K562 (cell line): ENCODE results near the gene DAPK2. TPM values are rescaled to one million over a fixed set of nuclear protein-coding genes. Genes with fewer than 3 reads are reported as not detected.
A peak's percentile ranks its signal among the peaks of the same experiment; 100 is the strongest.

Experiments used
- ATF7 ChIP-seq: fragments of 450-650 bp; IDR thresholded peaks from 2 replicates; pipeline ENCODE4 v1.7.1; 2014; ENCODE audit warnings: mild to moderate bottlenecking, moderate library complexity
- BCOR ChIP-seq: fragments of 450-650 bp; IDR thresholded peaks from 2 replicates; pipeline ENCODE4 v1.6.1; 2016
- CEBPG ChIP-seq, 3 experiments: fragments of 200-800 bp in 1 of 3; sonication (Bioruptor generic) in 1 of 3; sonication (generic) in 1 of 3; formaldehyde crosslinking in 1 of 3; IDR thresholded peaks in 2 of 3; conservative IDR thresholded peaks in 1 of 3; 2 replicates each; pipeline versions ENCODE4 v1.6.1 to v1.8.0; 2016 to 2022; ENCODE audit warnings: missing compliant biosample characterization in 2 of 3, missing genetic modification characterization in 2 of 3, mild to moderate bottlenecking in 1 of 3, missing genetic modification reagents in 1 of 3
- DIDO1 ChIP-seq: fragments of 450-650 bp; IDR thresholded peaks from 2 replicates; pipeline ENCODE4 v1.6.1; 2016; ENCODE audit warnings: low read depth, missing biosample characterization, missing genetic modification characterization
- ETS2 ChIP-seq: IDR thresholded peaks from 2 replicates; pipeline ENCODE4 v1.6.1; 2016; ENCODE audit warnings: borderline replicate concordance, missing genetic modification characterization, mild to moderate bottlenecking, moderate library complexity, missing compliant biosample characterization; ENCODE audit not compliant: poor library complexity, severe bottlenecking
- FOXA1 ChIP-seq: fragments of 450-650 bp; IDR thresholded peaks from 2 replicates; pipeline ENCODE4 v1.6.1; 2016; ENCODE audit warnings: mild to moderate bottlenecking, borderline replicate concordance
- HDAC1 ChIP-seq, 2 experiments: fragments of 450-650 bp; IDR thresholded peaks; 2 replicates each; pipeline ENCODE4 v1.6.1; 2016 to 2017; ENCODE audit warnings: inconsistent platforms in 1 of 2, mild to moderate bottlenecking in 1 of 2, moderate library complexity in 1 of 2
- HMGN3 ChIP-seq: IDR thresholded peaks from 2 replicates; pipeline ENCODE4 v1.6.1; 2011; ENCODE audit warnings: borderline replicate concordance, low read depth, mild to moderate bottlenecking, mixed read lengths, low read length; ENCODE audit not compliant: insufficient read length; ENCODE audit errors: extremely low read depth
- ID3 ChIP-seq, 2 experiments: fragments of 250-450 bp in 1 of 2; fragments of 450-650 bp in 1 of 2; sonication (Bioruptor Pico) in 1 of 2; IDR thresholded peaks; 2 replicates each; pipeline versions ENCODE4 v1.6.1 to v1.8.0; 2016 to 2021; ENCODE audit warnings: mild to moderate bottlenecking in 2 of 2, moderate library complexity in 2 of 2, missing compliant biosample characterization in 1 of 2, missing genetic modification characterization in 1 of 2
- KAT7 ChIP-seq: sonication (generic); formaldehyde crosslinking; IDR thresholded peaks from 2 replicates; pipeline ENCODE4 v1.8.0; 2022; ENCODE audit warnings: missing genetic modification reagents, mild to moderate bottlenecking, borderline replicate concordance
- NCOA4 ChIP-seq: fragments of 450-650 bp; IDR thresholded peaks from 2 replicates; pipeline ENCODE4 v1.6.1; 2018; ENCODE audit warnings: mild to moderate bottlenecking; ENCODE audit not compliant: partially characterized antibody
- POLR2AphosphoS2 ChIP-seq: IDR thresholded peaks from 2 replicates; pipeline ENCODE4 v1.6.1; 2012; ENCODE audit warnings: low read length, improper control_type of control experiment
- POU5F1 ChIP-seq: fragments of 150-350 bp; IDR thresholded peaks from 2 replicates; pipeline ENCODE4 v1.6.1; 2014; ENCODE audit warnings: borderline replicate concordance, low read length, low read depth, mild to moderate bottlenecking; ENCODE audit not compliant: partially characterized antibody
- RBM34 ChIP-seq: fragments of 200-400 bp; formaldehyde crosslinking; IDR thresholded peaks from 2 replicates; pipeline ENCODE4 v1.6.1; 2018; ENCODE audit warnings: low read length, borderline replicate concordance; ENCODE audit not compliant: insufficient read depth
- SIN3A ChIP-seq, 2 experiments: fragments of 150-350 bp in 1 of 2; IDR thresholded peaks; 2 replicates each; pipeline ENCODE4 v1.6.1; 2011 to 2016; ENCODE audit warnings: borderline replicate concordance in 2 of 2, low read depth in 2 of 2, low read length in 2 of 2, mild to moderate bottlenecking in 2 of 2, moderate library complexity in 2 of 2; ENCODE audit not compliant: control insufficient read depth in 1 of 2
- SRF ChIP-seq, 2 experiments: fragments of 250-450, 450-650 bp in 1 of 2; sonication (Bioruptor Pico) in 1 of 2; sonication (generic) in 1 of 2; formaldehyde crosslinking; IDR thresholded peaks; 2 replicates each; pipeline versions ENCODE4 v1.5.0 to v1.5.1; 2020 to 2022; ENCODE audit warnings: mild to moderate bottlenecking in 1 of 2, missing genetic modification reagents in 1 of 2
- STAT5A ChIP-seq: IDR thresholded peaks from 2 replicates; pipeline ENCODE4 v1.6.1; 2012; ENCODE audit warnings: low read length, inconsistent platforms, borderline replicate concordance
- THRAP3 ChIP-seq: fragments of 450-650 bp; IDR thresholded peaks from 2 replicates; pipeline ENCODE4 v1.6.1; 2016; ENCODE audit warnings: mild to moderate bottlenecking, inconsistent platforms, borderline replicate concordance
- TRIM28 ChIP-seq: fragments of 450-650 bp; IDR thresholded peaks from 2 replicates; pipeline ENCODE4 v1.6.1; 2017
- ZFP36 ChIP-seq: fragments of 150-350 bp; IDR thresholded peaks from 2 replicates; pipeline ENCODE4 v1.6.1; 2018; ENCODE audit warnings: low read length, low read depth; ENCODE audit not compliant: partially characterized antibody
- ZNF140 ChIP-seq: fragments of 250-450 bp; sonication (Bioruptor Pico); IDR thresholded peaks from 2 replicates; pipeline ENCODE4 v1.8.0; 2021; ENCODE audit warnings: moderate library complexity, mild to moderate bottlenecking, inconsistent platforms
- ZNF518B ChIP-seq: fragments of 250-450 bp; sonication (Bioruptor Pico); IDR thresholded peaks from 2 replicates; pipeline ENCODE4 v1.5.0; 2021; ENCODE audit warnings: mild to moderate bottlenecking, moderate library complexity
- polyA plus RNA-seq, 8 experiments: library from polyadenylated mRNA; depleted of rRNA in 4 of 8; stranded (reverse) in 5 of 8; unstranded in 3 of 8; fragments of >200 nt; fragmentation: Nextera tagmentation in 2 of 8; fragmentation: Illumina TruSeq in 1 of 8; extraction: Ambion mirVana in 2 of 8; extraction: Trizol in 1 of 8; gene quantifications; 2 replicates each; pipeline versions ENCODE4 v1.2.1 to v1.2.3, GENCODE V29; 2011 to 2014; ENCODE audit warnings: inconsistent platforms in 1 of 8, missing spikeins in 1 of 8
- total RNA-seq, 7 experiments: library from RNA; depleted of rRNA in 6 of 7; stranded (reverse); fragments of >200 nt in 6 of 7; fragmentation: Illumina TruSeq in 2 of 7; extraction: Trizol in 2 of 7; gene quantifications; 2 replicates each; pipeline versions ENCODE4 v1.2.1 to v1.2.3, GENCODE V29; 2011 to 2021; ENCODE audit warnings: low replicate concordance in 1 of 7
- TF ChIP-seq, protein P1 (sequence below): fragments of 450-650 bp; formaldehyde crosslinking; IDR thresholded peaks from 2 replicates; pipeline ENCODE4 v1.4.0; 2022; ENCODE audit warnings: mild to moderate bottlenecking, moderate library complexity

DAPK2 gene
- total and polyA plus RNA-seq, 9 of the 15 experiments (the other 6 are each of a cell fraction or from before 2014, with no cell fraction given) = 0.14 to 5.2 (median 2.2) TPM

- TF ChIP-seq ID3 (CRISPR knock-in tag; IDR thresholded peaks at IDR 0.05) (no peak), ID3 (tag; IDR thresholded peaks at IDR 0.05) (no peak), ETS2 (tag) (no peak), HMGN3 (no peak), ZNF140 (CRISPR knock-in tag) (no peak), SRF (CRISPR knock-in tag; IDR thresholded peaks at IDR 0.05) (no peak), POLR2AphosphoS2 (no peak), TRIM28 (no peak), RBM34 (no peak), CEBPG (CRISPR knock-in tag; IDR thresholded peaks at IDR 0.05) (no peak), CEBPG (tag; conservative IDR thresholded peaks at IDR 0.05 in 1 of 2, IDR thresholded peaks at IDR 0.05 in 1 of 2) (no peak), ATF7 (no peak), ZFP36 (peak; percentile 93), FOXA1 (no peak), SIN3A (IDR thresholded peaks at IDR 0.05; ENCODE audit: borderline replicate concordance in 2 of 2, control insufficient read depth in 1 of 2, low read depth in 2 of 2, low read length in 2 of 2) (no peak), NCOA4 (no peak), THRAP3 (no peak), ZNF518B (CRISPR knock-in tag) (no peak), BCOR (peak; percentile 89), KAT7 (no peak), POU5F1 (no peak), HDAC1 (IDR thresholded peaks at IDR 0.05) (no peak), DIDO1 (tag) (no peak), STAT5A (no peak)
- TF ChIP-seq, protein P1, sequence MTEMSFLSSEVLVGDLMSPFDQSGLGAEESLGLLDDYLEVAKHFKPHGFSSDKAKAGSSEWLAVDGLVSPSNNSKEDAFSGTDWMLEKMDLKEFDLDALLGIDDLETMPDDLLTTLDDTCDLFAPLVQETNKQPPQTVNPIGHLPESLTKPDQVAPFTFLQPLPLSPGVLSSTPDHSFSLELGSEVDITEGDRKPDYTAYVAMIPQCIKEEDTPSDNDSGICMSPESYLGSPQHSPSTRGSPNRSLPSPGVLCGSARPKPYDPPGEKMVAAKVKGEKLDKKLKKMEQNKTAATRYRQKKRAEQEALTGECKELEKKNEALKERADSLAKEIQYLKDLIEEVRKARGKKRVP (CRISPR knock-in tag) = no peak
These were observed 157.5 kb downstream of the DAPK2 start (continued) for GRCh38 chr15:63888823-63889222.
